KOPT-K1 (cell line): Measurements from ENCODE around the gene WNT9A.

ENCODE experiments used
- H3K27ac ChIP-seq: fragments of 200-600 bp; sonication (generic); 2 replicates; pipeline ENCODE4 v1.5.1; 2016; ENCODE audit warnings: antibody characterized with exemption, mild to moderate bottlenecking, low read depth, low read length; ENCODE audit not compliant: poor library complexity, severe bottlenecking
- H3K36me3 ChIP-seq: fragments of 200-600 bp; sonication (generic); 2 replicates; pipeline ENCODE4 v1.5.1; 2017; ENCODE audit warnings: antibody characterized with exemption, mild to moderate bottlenecking, low read length, moderate library complexity; ENCODE audit not compliant: insufficient read depth
- H3K9me3 ChIP-seq: fragments of 200-600 bp; sonication (generic); 2 replicates; pipeline ENCODE4 v1.5.1; 2017; ENCODE audit warnings: antibody characterized with exemption, low read length, mild to moderate bottlenecking; ENCODE audit not compliant: insufficient read depth, poor library complexity, severe bottlenecking

Gene WNT9A

DNA sequence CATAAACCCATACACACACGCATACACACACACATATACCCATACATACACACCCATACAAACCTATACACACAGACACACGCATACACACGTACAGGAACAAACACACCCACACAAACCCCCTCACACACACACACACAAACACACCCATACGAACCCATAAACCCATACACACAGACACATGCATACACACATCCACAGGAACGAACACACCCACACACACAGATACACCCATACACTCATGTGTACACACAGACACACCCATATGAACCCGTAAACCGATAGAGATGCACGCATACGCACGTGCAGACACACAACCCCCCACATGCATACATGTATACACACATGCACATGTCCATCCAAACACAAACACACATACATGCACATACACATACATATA is 9.5 kb downstream of the WNT9A start:
- Histone ChIP-seq H3K36me3 (no peaks in the 10 kb centered on the region), H3K9me3 (no peaks in the 10 kb centered on the region)

DNA sequence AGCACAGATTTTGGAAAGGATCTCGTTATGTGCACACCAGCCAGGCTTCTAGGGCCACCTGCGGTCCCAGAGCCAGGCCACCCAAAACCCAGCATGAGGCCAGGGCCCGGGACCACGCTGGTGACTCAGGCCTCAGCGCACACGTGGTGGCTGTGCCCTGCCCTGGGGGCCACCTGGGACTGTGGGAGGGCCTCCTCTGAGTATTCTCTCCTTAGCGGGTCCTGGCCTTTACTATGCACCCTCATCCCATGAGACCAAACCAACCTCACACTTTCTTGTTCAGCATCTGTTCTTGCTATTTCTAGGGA is 9.9 kb downstream of the WNT9A start:
- no peak overlapping the region for H3K27ac ChIP-seq
- no peaks in the 10 kb centered on the region for H3K9me3 ChIP-seq

More for the DNA sequence above, 9.5 kb downstream of the WNT9A start:
- no peak overlapping the region for H3K27ac ChIP-seq

DNA sequence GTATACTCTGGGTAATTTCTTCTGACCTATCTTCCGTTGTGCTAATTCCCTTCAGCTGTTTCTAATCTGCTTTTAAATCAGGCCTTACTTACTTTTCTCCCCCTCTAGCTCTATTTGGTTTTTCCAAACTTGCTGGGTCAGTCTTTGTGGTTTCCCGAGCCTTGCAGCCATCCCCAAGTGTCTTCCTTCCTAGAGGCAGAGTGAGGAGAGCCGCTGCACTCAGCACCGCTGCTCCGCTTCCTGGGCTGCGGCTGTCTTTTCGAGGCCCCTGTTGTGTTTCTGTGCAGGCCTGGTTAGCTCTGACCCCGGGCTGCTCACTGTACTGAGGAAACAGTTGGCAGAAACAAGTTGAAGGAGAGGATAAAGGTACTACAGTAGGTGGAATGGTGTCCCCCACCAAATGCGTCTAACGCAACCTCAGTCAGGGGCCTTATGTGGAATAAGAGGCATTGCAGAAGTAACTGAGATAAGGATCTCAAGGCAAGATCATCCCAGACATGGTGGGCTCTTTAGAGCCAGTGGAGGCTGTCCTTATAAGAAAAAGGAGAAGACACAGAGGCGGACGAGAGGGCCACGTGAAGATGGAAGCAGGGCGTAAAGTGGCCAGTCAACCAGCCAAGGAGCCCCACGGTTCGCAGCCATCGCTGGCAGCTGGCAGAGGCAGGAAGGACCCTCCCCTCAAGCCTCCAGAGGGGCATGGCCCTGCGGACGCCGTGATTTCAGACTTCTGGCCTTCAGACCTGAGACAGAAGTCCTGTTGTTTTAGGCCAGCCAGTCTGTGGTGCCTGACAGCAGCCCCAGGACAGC is 10.5 kb downstream of the WNT9A start:
- no peaks in the 10 kb centered on the region for H3K9me3 ChIP-seq
- H3K27ac ChIP-seq = no peak overlapping the region
- no peaks in the 10 kb centered on the region for H3K36me3 ChIP-seq

More for the DNA sequence above, 9.9 kb downstream of the WNT9A start:
- no peaks in the 10 kb centered on the region for H3K36me3 ChIP-seq

DNA sequence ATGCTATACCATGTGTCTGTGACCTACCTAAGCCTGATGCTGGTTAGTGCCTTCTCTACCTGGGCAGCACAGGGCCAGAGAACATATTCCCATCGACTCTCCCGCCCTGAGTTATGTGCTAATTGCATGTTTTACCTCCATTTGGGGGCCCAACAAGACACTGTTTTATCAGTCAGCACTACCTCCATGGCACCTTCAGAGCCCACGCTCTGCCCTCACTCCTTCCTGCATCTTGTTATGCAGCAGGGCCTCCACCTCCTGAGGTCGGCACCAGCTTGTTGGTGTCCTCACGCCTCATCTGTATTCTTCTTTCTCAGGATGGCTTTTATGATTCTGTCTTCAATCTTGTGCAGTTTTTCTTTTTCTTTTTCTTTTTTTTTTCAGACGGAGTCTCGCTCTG is 11.9 kb downstream of the WNT9A start:
- no peaks in the 10 kb centered on the region for H3K9me3 ChIP-seq
- no peak overlapping the region for H3K27ac ChIP-seq
- no peaks in the 10 kb centered on the region for H3K36me3 ChIP-seq

DNA sequence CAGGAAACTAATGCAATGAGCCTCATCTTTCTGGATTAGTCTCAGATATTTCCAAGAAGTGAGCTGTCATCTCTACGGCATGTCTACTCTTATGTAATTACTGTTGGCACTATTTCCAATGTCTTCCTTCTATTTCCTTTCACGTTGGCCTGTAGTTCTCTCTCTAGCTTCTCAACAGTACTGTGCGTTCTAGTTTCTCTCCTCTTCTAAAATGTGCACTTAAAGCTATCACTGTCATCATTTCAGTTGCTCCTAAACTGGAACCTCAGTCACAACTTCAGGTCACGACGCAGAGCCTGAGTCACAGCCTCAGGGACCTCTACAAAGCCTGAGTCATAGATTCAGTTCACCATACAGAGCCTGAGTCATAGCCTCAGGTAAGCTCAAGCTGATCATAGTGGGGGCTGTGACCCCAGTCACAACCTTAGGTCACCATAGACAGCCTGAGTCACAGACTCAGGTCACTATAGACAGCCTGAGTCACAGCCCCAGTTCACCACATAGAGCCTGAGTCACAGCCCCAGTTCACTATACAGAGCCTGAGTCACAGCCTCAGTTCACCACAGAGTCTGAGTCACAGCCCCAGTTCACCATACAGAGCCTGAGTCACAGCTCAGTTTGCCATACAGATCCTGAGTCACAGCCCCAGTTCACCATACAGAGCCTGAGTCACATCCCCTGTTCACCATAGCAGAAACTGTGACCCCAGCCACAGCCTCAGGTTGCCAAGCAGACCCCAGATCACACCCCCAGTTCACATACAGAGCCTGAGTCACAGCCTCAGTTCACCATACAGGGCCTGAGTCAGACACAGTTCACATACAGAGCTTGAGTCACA is 13.0 kb downstream of the WNT9A start:
- Histone ChIP-seq H3K36me3 (no peaks in the 10 kb centered on the region), H3K27ac (no peak overlapping the region), H3K9me3 (no peaks in the 10 kb centered on the region)

DNA sequence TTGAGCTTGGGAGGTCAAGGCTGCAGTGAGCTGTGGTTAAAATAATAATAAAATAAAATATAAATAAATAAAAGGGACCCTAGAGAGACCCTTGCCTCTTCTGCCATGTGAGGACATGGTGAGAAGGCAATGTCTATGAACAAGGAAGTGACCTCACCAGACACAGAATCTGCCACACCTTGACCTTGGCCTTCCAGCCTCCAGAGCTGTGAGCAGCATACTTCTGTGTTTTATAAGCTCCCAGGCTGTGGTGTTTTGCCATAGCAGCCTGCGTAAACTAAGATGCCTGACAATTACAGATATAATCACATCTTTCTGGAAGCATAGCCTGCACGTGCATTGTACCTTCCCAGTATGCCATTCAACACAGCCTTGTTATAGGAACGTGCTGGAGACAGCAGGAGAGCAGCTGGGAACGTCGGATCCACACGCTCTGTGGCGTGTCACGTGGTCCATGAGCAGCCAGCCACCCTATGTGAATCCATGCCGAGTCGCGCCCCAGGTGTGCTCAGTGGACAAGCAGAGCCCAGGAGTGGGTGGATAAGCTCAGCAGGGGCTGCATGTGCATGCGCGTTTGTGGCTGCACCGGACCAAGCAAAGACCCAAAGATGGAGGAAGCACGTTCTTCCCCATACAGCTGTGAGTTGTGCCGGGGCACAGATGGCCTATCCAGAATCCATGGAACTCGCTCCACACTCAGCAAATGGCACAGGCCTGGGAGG is 17.8 kb downstream of the WNT9A start:
- Histone ChIP-seq H3K36me3 (no peaks in the 10 kb centered on the region), H3K27ac (no peak overlapping the region), H3K9me3 (no peaks in the 10 kb centered on the region)

DNA sequence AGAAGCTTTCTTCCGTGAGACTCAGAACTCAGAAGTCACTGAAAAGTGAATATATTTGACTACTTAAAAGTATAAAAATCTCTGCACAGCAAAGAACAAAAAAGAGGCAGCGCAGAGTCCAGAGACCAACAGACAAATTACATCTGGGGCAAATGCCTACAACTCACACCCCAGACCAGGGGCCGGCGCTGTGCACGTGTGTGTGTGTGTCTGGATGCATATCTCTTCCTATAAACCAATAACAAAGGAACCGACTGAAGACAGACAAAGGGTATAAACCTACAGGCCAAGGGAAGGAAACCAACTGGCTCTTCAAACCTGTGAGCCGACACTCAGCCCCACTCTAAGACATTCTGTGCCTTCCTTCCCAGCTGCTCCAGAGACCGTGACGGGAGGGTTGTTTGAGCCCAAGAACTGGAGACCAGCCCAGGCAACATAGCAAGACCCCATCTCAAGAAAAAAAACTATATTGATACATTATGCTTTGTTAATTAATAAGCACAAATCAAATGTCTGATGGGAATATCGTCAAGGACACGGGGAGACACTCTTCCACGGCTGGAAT is 18.8 kb downstream of the WNT9A start:
- H3K36me3 ChIP-seq = no peaks in the 10 kb centered on the region
- H3K9me3 ChIP-seq = no peaks in the 10 kb centered on the region
- H3K27ac ChIP-seq = no peak overlapping the region

DNA sequence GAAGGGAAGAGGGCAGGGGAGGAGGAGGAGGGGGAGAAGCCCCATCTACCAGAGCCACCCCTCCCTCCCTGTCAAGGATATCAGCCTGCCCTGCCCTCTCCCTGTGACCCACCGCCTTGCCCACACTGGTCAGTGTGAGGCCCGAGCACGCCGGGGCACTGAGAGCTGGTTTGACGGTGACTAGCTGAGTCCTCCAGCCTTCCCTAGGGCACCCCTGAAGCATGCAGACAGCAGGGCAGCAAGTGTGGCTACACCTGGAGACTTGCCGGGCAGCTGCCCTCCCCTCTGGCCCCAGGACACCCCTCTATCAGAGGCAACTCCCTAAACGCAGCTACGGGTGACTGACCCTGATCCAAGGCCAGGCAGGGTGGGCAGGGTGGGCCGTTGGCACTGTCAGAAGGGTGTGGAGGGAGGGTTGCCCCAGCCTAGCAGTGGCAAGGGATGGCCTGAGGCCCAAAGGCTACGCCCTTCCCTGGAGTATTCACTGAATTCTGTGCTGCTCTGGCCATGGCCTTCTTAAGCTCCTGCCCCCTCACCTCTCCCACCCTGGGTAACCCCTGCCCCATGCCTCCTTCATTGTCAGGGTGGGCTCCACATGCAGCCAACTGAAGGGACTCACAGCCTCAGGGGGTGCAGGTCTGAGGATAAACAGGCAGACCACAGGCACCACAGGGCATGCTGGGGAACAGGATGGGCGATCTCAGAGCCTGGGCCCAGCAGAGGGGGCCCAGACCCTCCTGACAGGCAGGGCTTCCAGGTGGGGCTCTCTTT is 19.6 kb downstream of the WNT9A start:
- H3K36me3 ChIP-seq = no peaks in the 10 kb centered on the region
- no peaks in the 10 kb centered on the region for H3K9me3 ChIP-seq
- no peak overlapping the region for H3K27ac ChIP-seq

DNA sequence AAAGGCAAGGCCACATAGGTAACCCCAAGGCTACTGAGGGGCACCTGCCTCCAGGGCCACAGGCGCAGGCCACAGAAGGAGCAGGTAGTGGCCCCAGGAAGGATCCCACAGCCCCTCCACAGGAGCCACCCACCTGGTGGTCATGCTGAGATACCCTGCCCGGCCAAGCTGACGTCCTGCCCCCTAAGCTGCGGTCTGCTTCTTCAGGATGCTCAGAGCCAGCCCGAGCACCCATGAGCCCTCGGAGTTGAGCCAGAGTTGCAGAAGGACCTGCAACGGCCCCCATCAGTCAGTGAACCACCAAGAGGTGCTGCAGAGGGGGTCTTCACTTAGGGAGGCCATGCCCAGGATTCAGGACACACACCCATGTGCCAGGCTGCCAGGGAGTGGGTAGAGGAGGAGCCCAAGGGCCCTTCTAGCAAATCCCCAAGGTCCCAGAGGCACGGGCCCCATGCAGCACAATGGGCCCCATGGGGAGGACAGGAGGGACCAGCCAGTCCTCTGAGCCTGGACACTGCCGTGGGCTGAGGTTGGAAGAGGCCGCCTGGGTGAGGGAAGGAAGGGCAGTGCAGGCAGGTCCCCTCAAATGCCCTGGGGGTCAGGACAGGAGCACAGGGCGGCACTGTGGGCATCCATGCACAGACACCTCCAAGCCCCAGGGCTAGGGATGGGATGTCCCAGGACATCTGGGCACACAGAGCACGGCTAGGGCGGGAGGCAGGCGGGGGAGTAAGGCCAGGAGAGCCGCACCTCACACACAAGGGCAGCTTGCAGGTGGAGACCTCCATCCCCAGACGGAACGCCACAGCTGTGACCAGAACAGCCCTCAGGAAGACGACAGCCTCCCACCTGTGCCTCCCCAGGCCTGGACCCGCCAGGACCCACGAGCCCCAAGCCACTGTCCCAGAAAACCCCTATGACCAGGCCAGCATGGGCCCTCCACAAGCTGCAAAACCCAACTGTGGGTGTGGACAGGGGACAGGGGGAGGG is 20.5 kb downstream of the WNT9A start:
- H3K36me3 ChIP-seq = no peaks in the 10 kb centered on the region
- H3K27ac ChIP-seq = no peak overlapping the region
- no peaks in the 10 kb centered on the region for H3K9me3 ChIP-seq

DNA sequence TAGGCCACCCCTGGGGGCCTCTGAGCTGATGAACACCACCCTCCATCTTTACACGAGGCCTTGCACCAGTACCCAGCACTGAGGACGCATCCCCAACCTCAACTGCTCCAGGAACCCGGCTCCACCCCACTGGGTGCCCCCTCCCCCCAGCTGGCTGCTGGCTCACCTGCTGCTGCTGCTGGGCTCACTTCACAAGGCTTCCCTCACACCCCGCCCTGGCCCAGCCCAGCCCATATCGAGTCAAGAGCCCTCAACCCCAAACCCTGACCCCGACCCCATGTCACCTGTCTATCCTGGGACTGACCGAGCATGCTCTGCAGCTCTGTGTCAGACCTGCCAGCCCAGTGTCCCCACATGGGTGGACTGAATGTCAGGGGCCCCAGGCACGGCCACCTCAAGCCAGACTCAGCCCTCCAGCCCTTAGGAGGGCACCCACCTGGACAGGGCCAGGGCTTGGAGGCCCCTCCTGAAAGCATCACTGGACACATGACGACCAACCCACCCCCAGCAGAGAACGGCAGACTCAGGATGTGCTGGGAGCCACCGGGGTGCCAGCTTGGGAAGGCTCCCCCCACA is 21.4 kb downstream of the WNT9A start:
- Histone ChIP-seq H3K9me3 (no peaks in the 10 kb centered on the region), H3K27ac (no peak overlapping the region), H3K36me3 (no peaks in the 10 kb centered on the region)

DNA sequence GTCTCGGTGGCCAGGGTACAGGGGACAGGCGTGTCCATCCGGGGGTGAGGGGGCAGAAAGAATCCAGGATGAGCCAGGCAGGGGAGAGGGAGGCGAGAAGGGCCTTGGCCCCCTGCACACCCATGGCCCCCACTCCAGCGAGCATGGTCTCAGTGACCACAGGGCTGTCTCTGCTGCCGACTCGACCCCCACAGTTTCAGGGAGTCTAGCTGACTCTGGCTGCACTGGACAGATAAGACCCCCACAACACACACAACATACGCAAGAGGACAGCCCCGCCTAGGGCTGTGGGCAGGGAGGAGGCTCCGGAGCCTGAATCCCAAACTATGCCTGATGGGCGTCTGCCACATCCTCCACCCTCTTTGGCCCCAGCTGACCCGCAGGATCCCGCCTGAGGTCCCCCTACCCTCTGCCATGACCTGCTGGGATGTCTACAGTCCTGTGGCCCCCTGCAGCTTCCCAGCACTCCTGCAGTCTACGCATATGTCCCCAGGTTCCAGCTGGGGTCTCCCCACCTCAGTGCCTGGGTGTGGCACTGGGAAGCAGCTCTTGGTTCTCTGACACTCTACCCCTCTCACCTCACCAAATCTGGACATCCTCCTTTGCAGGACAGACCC is 22.0 kb downstream of the WNT9A start:
- Histone ChIP-seq H3K36me3 (no peaks in the 10 kb centered on the region), H3K9me3 (no peaks in the 10 kb centered on the region), H3K27ac (no peak overlapping the region)

DNA sequence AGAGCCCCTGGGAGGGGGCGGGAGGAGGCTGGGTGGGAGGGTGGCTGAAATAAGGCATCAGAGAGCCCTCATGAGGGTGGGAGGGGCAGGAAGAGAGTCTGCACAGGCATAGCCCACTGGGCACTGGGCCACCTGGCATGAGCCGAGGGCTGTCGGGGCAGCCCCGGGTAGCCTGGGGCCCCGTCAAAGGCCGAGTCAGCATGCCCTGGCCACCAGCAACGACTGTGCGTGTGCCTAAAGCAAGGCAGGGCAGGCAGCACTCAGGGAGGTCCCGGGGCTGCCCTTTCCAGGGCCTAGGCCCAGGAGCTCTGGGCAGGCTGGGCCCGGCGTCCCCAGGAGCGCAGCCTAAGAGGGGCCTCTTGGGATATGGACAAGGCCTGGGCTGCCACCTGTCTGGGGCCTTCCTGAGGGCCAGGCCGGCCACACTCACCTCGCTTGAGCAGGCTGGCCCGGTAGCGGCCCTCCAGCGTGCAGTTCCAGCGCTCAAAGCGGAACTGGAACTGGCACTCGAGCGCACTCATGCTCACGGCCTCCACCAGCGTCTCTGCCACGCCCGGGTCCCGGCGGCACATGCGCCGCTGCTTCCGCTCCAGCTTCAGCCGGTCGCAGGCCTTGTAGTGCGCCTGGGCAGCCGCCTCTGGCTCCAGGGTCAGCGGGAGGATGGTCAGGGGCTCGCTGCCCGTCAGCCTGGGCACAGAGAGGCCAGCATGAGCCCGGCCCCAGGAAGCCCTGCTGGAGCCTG is 22.7 kb downstream of the WNT9A start:
- H3K36me3 ChIP-seq = no peaks in the 10 kb centered on the region
- H3K27ac ChIP-seq = no peak overlapping the region
- H3K9me3 ChIP-seq = no peaks in the 10 kb centered on the region
